ENCODE results near the gene KCTD6. TPM values are rescaled to one million over a fixed set of nuclear protein-coding genes. Genes with fewer than 3 reads are reported as not detected.

Gene KCTD6
- total RNA-seq, 1 experiment from 2014 or later = 14.2 TPM

DNA sequence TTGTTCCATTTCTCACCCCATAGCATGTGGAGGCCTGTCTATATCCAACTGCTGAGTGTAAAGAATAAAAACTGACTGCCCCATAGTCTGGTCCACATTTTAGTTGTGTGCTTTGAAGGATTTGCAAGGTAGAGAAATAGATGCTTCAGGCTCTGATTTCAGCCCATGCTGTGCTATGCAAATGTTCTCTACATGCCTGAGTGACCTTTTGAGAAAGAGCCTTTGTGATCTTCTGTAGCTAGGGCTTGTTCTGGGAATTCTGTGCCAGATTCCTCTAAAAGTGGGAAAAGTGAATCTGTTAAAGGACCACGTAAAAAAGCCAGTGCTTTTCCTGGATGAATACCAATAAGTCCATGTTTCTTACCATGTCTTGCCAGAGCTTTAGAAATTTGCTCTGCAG lies 5.2 kb downstream of the KCTD6 start:
- CTCF ChIA-PET = no interaction called here
- POLR2A ChIA-PET (ENCODE audit: low non-redundant PET) = no interaction called here
- TF ChIP-seq, protein P1, sequence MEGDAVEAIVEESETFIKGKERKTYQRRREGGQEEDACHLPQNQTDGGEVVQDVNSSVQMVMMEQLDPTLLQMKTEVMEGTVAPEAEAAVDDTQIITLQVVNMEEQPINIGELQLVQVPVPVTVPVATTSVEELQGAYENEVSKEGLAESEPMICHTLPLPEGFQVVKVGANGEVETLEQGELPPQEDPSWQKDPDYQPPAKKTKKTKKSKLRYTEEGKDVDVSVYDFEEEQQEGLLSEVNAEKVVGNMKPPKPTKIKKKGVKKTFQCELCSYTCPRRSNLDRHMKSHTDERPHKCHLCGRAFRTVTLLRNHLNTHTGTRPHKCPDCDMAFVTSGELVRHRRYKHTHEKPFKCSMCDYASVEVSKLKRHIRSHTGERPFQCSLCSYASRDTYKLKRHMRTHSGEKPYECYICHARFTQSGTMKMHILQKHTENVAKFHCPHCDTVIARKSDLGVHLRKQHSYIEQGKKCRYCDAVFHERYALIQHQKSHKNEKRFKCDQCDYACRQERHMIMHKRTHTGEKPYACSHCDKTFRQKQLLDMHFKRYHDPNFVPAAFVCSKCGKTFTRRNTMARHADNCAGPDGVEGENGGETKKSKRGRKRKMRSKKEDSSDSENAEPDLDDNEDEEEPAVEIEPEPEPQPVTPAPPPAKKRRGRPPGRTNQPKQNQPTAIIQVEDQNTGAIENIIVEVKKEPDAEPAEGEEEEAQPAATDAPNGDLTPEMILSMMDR (conservative IDR thresholded peaks at IDR 0.05; ENCODE audit: low read depth, low read length) = no peak
- no peak for TF ChIP-seq EZH2 (IDR thresholded peaks at IDR 0.05; ENCODE audit: borderline replicate concordance, low read depth, low read length, poor library complexity, severe bottlenecking)
- peak; percentile 21 for DNase-seq (ENCODE audit: low spot score)
- Histone ChIP-seq H3K9me3 (ENCODE audit: low read depth, low read length, poor library complexity, severe bottlenecking) (no peaks in the 10 kb centered on the region), H3K36me3 (ENCODE audit: insufficient read depth, low read length, poor library complexity, severe bottlenecking) (no peaks in the 10 kb centered on the region), H3K4me3 (ENCODE audit: low read depth, low read length, poor library complexity, severe bottlenecking) (no peak overlapping the region), H3K4me1 (ENCODE audit: insufficient read depth, low read length, poor library complexity, severe bottlenecking) (peaks cover 26% of the 10 kb centered on the region), H3K27me3 (replicated peaks; ENCODE audit: insufficient read depth, low read depth, low read length, poor library complexity) (no peaks in the 10 kb centered on the region), H3K27ac (ENCODE audit: low read depth, low read length, poor library complexity, severe bottlenecking) (no peak overlapping the region)
- BruUV-seq (replicated peaks) = no TSS peak
- intact Hi-C loops (cut with micrococcal nuclease; ENCODE audit: unreplicated experiment) = no loop called here

- TF ChIP-seq EZH2 (IDR thresholded peaks at IDR 0.05; ENCODE audit: borderline replicate concordance, low read depth, low read length, poor library complexity, severe bottlenecking) = no peak
- TF ChIP-seq, protein P1 (conservative IDR thresholded peaks at IDR 0.05; ENCODE audit: low read depth, low read length) = no peak
- ChIA-PET CTCF (no interaction called here), POLR2A (ENCODE audit: low non-redundant PET) (no interaction called here)
- Histone ChIP-seq H3K36me3 (ENCODE audit: insufficient read depth, low read length, poor library complexity, severe bottlenecking) (no peaks in the 10 kb centered on the region), H3K27me3 (replicated peaks; ENCODE audit: insufficient read depth, low read depth, low read length, poor library complexity) (no peaks in the 10 kb centered on the region), H3K27ac (ENCODE audit: low read depth, low read length, poor library complexity, severe bottlenecking) (no peak overlapping the region), H3K4me3 (ENCODE audit: low read depth, low read length, poor library complexity, severe bottlenecking) (no peak overlapping the region), H3K4me1 (ENCODE audit: insufficient read depth, low read length, poor library complexity, severe bottlenecking) (no peaks in the 10 kb centered on the region), H3K9me3 (ENCODE audit: low read depth, low read length, poor library complexity, severe bottlenecking) (no peaks in the 10 kb centered on the region)
- no TSS peak for BruUV-seq (replicated peaks)
- DNase-seq (ENCODE audit: low spot score) = no peak
- intact Hi-C loops (cut with micrococcal nuclease; ENCODE audit: unreplicated experiment) = no loop called here
Observed at GRCh38 chr3:58502872-58503271, 11.0 kb downstream of the KCTD6 start.

DNA sequence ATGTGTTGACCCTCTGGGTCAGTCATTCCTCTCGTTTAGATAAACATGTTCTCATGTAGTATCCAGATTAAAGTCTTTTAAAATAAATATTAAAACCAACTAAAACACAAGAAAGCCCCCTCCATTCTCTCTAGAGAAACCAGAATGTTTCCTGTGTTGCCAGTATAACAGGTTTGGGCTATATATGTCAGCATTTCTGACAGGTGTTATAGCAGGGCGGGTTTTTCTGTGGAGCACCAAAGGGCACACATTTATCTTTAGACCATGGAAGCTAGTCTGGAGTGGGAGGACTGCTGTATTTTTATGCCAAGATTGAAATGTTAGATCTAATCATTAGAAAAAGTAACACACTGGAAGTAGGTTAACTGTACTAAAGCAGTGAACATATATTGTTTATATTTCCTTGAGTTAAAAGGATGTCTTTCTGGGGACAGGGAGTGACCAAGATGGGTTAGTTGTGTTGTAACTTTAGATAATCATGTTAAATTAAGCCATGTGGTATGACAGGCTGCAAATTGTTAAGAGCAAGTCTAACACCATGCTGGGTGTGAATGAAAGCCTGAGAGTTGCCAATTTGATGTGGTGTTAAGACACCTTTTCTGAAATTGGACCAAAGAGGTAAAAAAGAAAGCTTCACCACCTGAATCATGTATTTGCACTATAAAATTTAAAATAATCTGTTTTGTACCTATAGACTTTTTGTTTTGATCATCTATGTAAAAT lies 15.6 kb downstream of the KCTD6 start:
- CTCF ChIA-PET = no interaction called here
- H3K4me1 ChIP-seq (ENCODE audit: insufficient read depth, low read length, poor library complexity, severe bottlenecking) = no peaks in the 10 kb centered on the region
- no peaks in the 10 kb centered on the region for H3K27me3 ChIP-seq (replicated peaks; ENCODE audit: insufficient read depth, low read depth, low read length, poor library complexity)
- H3K36me3 ChIP-seq (ENCODE audit: insufficient read depth, low read length, poor library complexity, severe bottlenecking) = no peaks in the 10 kb centered on the region
- no TSS peak for BruUV-seq (replicated peaks)
- no peak for DNase-seq (ENCODE audit: low spot score)
- intact Hi-C loops (cut with micrococcal nuclease; ENCODE audit: unreplicated experiment) = no loop called here
- H3K9me3 ChIP-seq (ENCODE audit: low read depth, low read length, poor library complexity, severe bottlenecking) = no peaks in the 10 kb centered on the region
- POLR2A ChIA-PET (ENCODE audit: low non-redundant PET) = no interaction called here
- no peak overlapping the region for H3K27ac ChIP-seq (ENCODE audit: low read depth, low read length, poor library complexity, severe bottlenecking)
- TF ChIP-seq, protein P1 (conservative IDR thresholded peaks at IDR 0.05; ENCODE audit: low read depth, low read length) = no peak
- TF ChIP-seq EZH2 (IDR thresholded peaks at IDR 0.05; ENCODE audit: borderline replicate concordance, low read depth, low read length, poor library complexity, severe bottlenecking) = no peak
- no peak overlapping the region for H3K4me3 ChIP-seq (ENCODE audit: low read depth, low read length, poor library complexity, severe bottlenecking)

Measured in A673 (cell line).